ENCODE results near the gene SOS1.
"Not testable (repeated sequence)": the region's sequence is repeated elsewhere in the genome, so short reads cannot be mapped to it uniquely, and the experiment has no call there.

The SOS1 gene

GRCh38 chr2:39107156-39107555, 13.7 kb downstream of the SOS1 start:
- no peak for DNase-seq (ENCODE audit: low read depth in 2 of 2)

GRCh38 chr2:39099870-39100728, 20.8 kb downstream of the SOS1 start:
- DNase-seq (ENCODE audit: low read depth in 2 of 2), result no peak

- no peak for DNase-seq (ENCODE audit: low read depth in 2 of 2)
Observed at GRCh38 chr2:39099310-39099869, 21.5 kb downstream of the SOS1 start.

- DNase-seq (ENCODE audit: low read depth in 2 of 2), result no peak
Observed at GRCh38 chr2:39095624-39096023, 25.2 kb downstream of the SOS1 start.

GRCh38 chr2:39094717-39095363, 26.0 kb downstream of the SOS1 start:
- no peak for DNase-seq (ENCODE audit: low read depth in 2 of 2)

- no peak for DNase-seq (ENCODE audit: low read depth in 2 of 2)
Observed at GRCh38 chr2:39093218-39093898, 27.5 kb downstream of the SOS1 start.

GRCh38 chr2:39091543-39091942, 29.3 kb downstream of the SOS1 start:
- DNase-seq (ENCODE audit: low read depth in 2 of 2), result no peak

- no peak for DNase-seq (ENCODE audit: low read depth in 2 of 2)
Observed at GRCh38 chr2:39091063-39091462, 29.8 kb downstream of the SOS1 start.

GRCh38 chr2:39080152-39080551, 40.7 kb downstream of the SOS1 start:
- no peak for DNase-seq (ENCODE audit: low read depth in 2 of 2)

- no peak for DNase-seq (ENCODE audit: low read depth in 2 of 2)
Observed at GRCh38 chr2:39069890-39070465, 50.9 kb downstream of the SOS1 start.

- DNase-seq (ENCODE audit: low read depth in 2 of 2), result no peak
Observed at GRCh38 chr2:39069136-39069515, 51.7 kb downstream of the SOS1 start.

- no peak for DNase-seq (ENCODE audit: low read depth in 2 of 2)
Observed at GRCh38 chr2:39068299-39069135, 52.3 kb downstream of the SOS1 start.

GRCh38 chr2:39065616-39066015, 55.2 kb downstream of the SOS1 start:
- DNase-seq (ENCODE audit: low read depth in 2 of 2), result no peak

- DNase-seq (ENCODE audit: low read depth in 2 of 2), result no peak
Observed at GRCh38 chr2:39062320-39062719, 58.5 kb downstream of the SOS1 start.

- no peak for DNase-seq (ENCODE audit: low read depth in 2 of 2)
Observed at GRCh38 chr2:39061280-39061679, 59.6 kb downstream of the SOS1 start.

GRCh38 chr2:39059366-39059952, 61.4 kb downstream of the SOS1 start:
- no peak for DNase-seq (ENCODE audit: low read depth in 2 of 2)

- DNase-seq (ENCODE audit: low read depth in 2 of 2), result no peak
Observed at GRCh38 chr2:39058101-39058500, 62.8 kb downstream of the SOS1 start.

- not testable (repeated sequence) for DNase-seq (ENCODE audit: low read depth in 2 of 2)
Observed at GRCh38 chr2:39052665-39053064, 68.2 kb downstream of the SOS1 start.

- no peak for DNase-seq (ENCODE audit: low read depth in 2 of 2)
Observed at GRCh38 chr2:39050109-39050508, 70.7 kb downstream of the SOS1 start.

- DNase-seq (ENCODE audit: low read depth in 2 of 2), result no peak
Observed at GRCh38 chr2:39039072-39039471, 81.8 kb downstream of the SOS1 start.

GRCh38 chr2:39033980-39034379, 86.9 kb downstream of the SOS1 start:
- DNase-seq (ENCODE audit: low read depth in 2 of 2), result no peak

Data from activated CD4-positive, alpha-beta T cell treated with anti-CD3 and anti-CD28 coated beads for 24 hours (primary cell).